Skeletal muscle tissue (tissue), 4 donors: ENCODE results near the gene ATP1A3. TPM values are rescaled to one million over a fixed set of nuclear protein-coding genes. Genes with fewer than 3 reads are reported as not detected.
"Not testable (repeated sequence)": the region's sequence is repeated elsewhere in the genome, so short reads cannot be mapped to it uniquely, and the experiment has no call there.

Source experiments
- H3K27ac ChIP-seq: one replicate; pipeline ENCODE4 v1.7.0; 2013; ENCODE audit warnings: mild to moderate bottlenecking, low read depth, low read length, inconsistent platforms
- H3K27me3 ChIP-seq, 3 donors: one replicate each; pipeline ENCODE4 v1.7.0; 2013; ENCODE audit warnings: low read length in 3 of 3; ENCODE audit not compliant: control insufficient read depth in 3 of 3, insufficient read depth in 3 of 3
- H3K36me3 ChIP-seq, 3 donors: one replicate each; pipeline ENCODE4 v1.7.0; 2013; ENCODE audit warnings: low read length in 3 of 3; ENCODE audit not compliant: control insufficient read depth in 3 of 3, insufficient read depth in 3 of 3
- H3K4me1 ChIP-seq, 3 donors: one replicate each; pipeline ENCODE4 v1.7.0; 2013; ENCODE audit warnings: low read length in 3 of 3, mild to moderate bottlenecking in 3 of 3; ENCODE audit not compliant: control insufficient read depth in 3 of 3, insufficient read depth in 3 of 3
- H3K4me3 ChIP-seq, 3 donors: one replicate each; pipeline ENCODE4 v1.7.0; 2013; ENCODE audit warnings: low read length in 3 of 3
- H3K9ac ChIP-seq, 3 donors: one replicate each; pipeline ENCODE4 v1.7.0; 2013; ENCODE audit warnings: low read length in 3 of 3, mild to moderate bottlenecking in 3 of 3, moderate library complexity in 2 of 3, low read depth in 1 of 3
- H3K9me3 ChIP-seq, 3 donors: one replicate each; pipeline ENCODE4 v1.7.0; 2013; ENCODE audit warnings: low read length in 3 of 3; ENCODE audit not compliant: control insufficient read depth in 3 of 3
- total RNA-seq: library from RNA; depleted of rRNA; stranded (reverse); fragments of >200 nt; gene quantifications from one replicate; pipeline ENCODE4 v1.2.3, GENCODE V29; 2014
- donor health status: Osteomylitis.

Gene ATP1A3
- total RNA-seq, 1 donor from 2014 or later, result not detected

DNA sequence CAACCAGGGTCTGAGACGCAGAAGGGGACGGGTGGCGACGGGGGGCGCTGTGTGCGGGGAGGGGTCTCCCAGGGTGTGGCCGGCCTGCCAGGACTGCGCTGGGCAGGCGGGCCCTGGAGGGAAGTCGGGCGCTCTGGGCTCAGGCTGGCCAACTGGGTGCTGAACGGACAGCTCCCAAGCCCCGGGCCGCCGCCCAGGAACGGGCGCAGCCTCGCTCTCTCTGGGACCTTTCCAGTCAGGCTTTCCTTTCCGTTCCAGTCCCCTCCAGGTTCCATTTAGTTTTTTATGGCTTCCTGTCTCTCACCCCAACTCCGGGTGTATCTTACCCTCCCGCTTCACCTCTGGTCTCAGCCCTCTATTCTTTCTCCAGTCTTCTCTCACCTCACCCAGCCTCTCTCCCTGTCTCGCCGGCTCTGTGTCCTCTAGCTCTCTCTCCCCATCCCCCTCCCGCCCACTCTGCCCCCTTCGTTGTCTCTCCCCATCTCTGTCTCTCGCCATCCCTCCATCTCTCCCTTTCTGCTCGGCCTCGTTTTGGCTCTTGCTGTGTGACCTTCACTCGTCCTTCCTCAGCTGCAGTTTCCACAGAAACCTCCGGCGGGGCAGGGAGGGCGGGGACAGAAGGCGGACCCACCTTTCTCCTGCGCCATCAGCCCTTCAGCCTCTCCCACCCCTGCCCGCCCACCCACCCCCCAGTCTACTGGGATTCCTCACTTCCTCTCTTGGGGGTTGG, 3.3 kb upstream of the ATP1A3 start:
- H3K36me3 ChIP-seq, result no peaks in the 10 kb centered on the region
- no peak overlapping the region for H3K4me3 ChIP-seq
- no peaks in the 10 kb centered on the region for H3K9me3 ChIP-seq
- H3K9ac ChIP-seq, result no peak overlapping the region
- H3K4me1 ChIP-seq, result peaks cover 0 to 8% (median 3%) of the 10 kb centered on the region in 3 donors
- H3K27me3 ChIP-seq, result peaks cover 66 to 83% (median 72%) of the 10 kb centered on the region in 3 donors
- H3K27ac ChIP-seq, result no peak overlapping the region

DNA sequence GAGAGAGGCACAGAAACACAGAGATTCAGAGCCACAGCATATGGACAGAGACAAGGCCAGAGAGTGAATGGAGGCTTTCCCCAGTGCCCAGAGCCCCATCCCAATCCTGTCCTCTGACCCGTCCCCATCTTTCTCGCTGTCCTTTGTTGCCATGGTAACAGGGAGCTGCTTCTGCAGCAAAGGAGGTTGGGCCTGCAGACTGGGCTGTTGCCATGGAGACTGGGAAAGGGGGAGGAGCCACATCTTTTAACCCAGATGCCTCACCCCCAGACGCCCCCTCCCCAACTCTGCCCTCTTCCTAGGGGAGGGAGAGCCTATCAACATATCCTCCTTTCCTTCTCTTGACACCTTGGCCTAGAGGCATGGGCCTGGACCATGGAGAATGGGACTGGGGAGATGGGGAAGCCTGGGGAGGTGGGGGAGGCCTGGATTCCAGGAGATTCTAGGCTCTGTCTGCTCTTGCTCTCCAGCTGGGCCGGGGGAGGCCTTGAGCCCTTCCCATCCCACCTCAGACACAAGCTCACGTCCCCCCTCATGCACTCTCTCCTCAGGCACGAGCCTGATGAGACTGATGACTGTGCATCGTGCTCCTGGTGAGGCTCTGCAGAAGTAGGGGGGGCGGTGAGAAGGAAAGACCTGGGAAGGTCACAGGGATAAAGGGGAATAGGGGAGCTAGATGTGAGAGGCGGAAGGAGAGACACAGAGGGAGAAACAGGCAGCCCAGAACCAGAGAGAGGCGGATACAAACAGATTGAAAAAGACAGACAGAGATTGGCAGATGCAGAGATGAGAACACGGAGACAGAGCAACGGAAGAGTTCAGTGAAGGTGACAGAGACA, 2.1 kb upstream of the ATP1A3 start:
- peaks cover 0 to 8% (median 3%) of the 10 kb centered on the region in 3 donors for H3K4me1 ChIP-seq
- peaks cover 66 to 80% (median 77%) of the 10 kb centered on the region in 3 donors for H3K27me3 ChIP-seq
- H3K4me3 ChIP-seq, result no peak overlapping the region
- no peak overlapping the region for H3K9ac ChIP-seq
- H3K9me3 ChIP-seq, result no peaks in the 10 kb centered on the region
- H3K27ac ChIP-seq, result no peak overlapping the region
- no peaks in the 10 kb centered on the region for H3K36me3 ChIP-seq

DNA sequence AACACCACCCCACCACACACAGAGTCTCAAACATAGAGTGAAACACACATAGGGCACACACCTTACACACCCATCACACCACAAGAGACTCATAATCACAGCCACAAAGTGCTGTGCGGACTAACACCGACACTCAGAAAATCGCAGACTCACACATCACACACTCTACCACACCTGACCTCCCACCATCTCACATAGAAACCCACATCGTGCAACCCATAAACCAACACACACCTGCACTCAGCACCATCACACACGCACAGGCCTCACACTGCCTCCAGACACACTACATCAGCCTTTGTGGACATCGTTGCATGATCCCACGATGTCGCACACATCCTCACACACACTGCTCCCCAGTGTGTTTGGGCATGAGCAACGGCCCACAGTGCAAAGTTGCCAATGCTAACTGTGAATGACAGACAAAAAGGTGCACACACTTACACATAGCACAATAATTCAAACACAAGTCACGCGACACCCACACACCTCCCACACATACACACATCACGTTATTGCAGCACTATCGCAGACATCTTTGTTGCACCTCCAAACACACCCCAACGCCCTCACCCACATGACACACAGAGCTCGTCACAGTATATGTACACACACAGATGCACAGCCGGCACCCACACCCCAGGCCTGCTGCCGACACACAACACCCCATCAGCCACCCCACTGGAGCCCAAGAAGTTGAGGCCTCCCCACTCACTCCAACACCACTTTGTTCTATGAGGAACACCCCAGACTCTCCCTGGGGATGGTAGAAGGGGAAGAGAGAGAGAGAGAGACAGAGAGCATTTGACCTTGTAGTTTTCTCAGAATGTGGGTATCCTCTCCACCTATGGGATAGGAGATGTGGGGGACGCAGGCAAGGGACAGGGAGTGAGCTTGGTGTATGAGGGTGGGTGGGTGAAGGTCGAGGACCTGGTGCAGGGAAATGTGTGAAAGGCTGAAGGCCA, 1.2 kb upstream of the ATP1A3 start:
- H3K4me3 ChIP-seq, result no peak overlapping the region
- H3K36me3 ChIP-seq, result no peaks in the 10 kb centered on the region
- H3K27ac ChIP-seq, result no peak overlapping the region
- H3K4me1 ChIP-seq, result peaks cover 0 to 8% (median 3%) of the 10 kb centered on the region in 3 donors
- no peaks in the 10 kb centered on the region for H3K9me3 ChIP-seq
- H3K27me3 ChIP-seq, result peaks cover 63 to 76% (median 72%) of the 10 kb centered on the region in 3 donors
- H3K9ac ChIP-seq, result no peak overlapping the region

DNA sequence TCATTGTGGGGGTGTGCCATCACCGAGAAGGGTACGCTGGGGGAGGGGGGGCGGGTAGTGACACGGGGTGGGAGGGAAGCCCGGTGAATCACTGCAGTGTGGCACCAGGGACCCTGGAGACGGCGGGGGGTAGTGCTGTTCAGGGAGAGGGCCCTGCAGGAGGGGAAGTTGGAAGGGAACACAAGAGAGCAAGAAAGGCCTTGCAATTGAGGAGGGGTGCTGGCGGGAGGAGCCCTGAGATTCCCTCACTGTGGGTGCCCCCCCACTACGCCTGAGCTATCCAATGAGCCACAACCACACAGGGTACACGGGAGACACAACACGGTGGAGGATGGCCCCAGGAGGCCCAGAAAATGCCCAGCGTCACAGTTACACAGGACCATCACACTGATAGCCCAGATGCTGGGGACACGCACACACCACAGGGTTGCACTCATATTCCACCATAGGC, 516 bp upstream of the ATP1A3 start:
- Histone ChIP-seq H3K36me3 (no peaks in the 10 kb centered on the region), H3K4me1 (peaks cover 0 to 8% (median 3%) of the 10 kb centered on the region in 3 donors), H3K4me3 (no peak overlapping the region), H3K9ac (no peak overlapping the region), H3K27ac (no peak overlapping the region), H3K27me3 (peaks cover 60 to 70% (median 64%) of the 10 kb centered on the region in 3 donors), H3K9me3 (no peaks in the 10 kb centered on the region)

DNA sequence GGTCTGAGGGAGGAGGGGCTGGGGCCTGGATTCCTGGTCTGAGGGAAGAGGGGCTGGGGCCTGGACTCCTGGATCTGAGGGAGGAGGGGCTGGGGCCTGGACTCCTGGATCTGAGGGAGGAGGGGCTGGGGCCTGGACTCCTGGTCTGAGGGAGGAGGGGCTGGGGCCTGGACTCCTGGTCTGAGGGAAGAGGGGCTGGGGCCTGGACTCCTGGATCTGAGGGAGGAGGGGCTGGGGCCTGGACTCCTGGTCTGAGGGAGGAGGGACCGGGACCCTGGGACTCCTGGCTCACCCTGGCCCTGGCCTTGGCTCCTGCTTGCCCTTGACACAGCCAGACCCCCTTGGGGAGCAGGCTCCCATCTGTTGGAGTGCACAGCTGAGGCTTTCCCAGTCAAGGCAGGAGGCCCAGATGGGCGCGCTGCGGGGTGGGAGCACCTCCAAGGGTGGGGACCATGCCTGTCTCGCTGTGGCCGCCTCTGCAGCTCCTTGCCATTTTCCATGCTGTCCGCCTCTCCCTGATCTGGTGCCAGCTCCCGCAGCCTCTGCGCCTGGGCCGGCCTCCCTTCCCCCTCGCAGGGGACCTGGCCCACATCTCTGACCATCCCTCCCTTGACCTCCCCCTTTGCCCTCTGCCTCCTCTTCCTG, 2.0 kb downstream of the ATP1A3 start:
- not testable (repeated sequence) for H3K9me3 ChIP-seq, H3K4me3 ChIP-seq, H3K4me1 ChIP-seq, H3K9ac ChIP-seq, H3K36me3 ChIP-seq, H3K27ac ChIP-seq
- peaks cover 50 to 59% (median 54%) of the 10 kb centered on the region in 3 donors for H3K27me3 ChIP-seq

DNA sequence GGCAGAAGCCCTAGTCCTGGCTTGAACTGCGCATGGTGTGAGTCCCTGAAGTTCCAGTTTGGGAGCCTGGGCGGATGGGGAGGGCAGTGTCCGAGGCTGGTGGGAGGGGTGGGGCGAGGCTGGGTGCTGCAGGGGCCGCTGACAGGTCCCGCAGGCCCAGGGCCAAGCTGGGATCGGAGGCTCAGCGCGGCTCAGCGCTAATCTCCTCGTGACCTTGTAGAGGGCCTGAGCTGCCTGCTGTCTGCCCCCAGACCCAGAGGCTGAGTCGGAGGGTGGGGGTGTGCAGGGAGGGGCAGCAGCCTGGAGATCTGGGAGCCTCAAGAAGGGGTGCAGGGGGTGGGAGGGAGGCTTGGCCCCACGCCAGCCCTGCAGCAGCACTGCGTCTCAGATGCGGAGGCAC, 3.0 kb downstream of the ATP1A3 start:
- Histone ChIP-seq H3K27me3 (peaks cover 43 to 50% (median 49%) of the 10 kb centered on the region in 3 donors), H3K9ac (no peak overlapping the region), H3K36me3 (no peaks in the 10 kb centered on the region), H3K4me3 (no peak overlapping the region), H3K27ac (no peak overlapping the region), H3K9me3 (no peaks in the 10 kb centered on the region), H3K4me1 (peaks cover 0 to 8% (median 3%) of the 10 kb centered on the region in 3 donors)

DNA sequence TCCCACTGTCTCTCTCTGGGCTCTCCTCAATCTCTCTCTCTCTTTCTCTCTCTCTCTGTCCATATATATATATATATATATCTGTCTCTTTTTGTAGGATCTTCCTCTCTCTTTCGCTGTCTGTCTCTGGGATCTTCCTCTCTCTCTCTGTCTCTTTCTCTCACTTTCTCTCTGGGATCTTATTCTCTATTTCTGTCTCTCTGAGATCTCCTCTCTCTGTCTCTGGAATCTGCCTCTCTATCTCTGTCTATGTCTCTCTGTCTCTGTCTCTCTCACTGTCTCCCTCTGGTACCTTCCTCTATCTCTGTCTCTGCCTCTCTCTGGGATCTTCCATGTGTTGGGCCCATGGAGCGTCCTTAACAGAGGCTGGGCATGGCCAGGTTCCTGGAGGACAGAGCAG, 3.4 kb downstream of the ATP1A3 start:
- no peak overlapping the region for H3K4me3 ChIP-seq
- H3K36me3 ChIP-seq, result no peaks in the 10 kb centered on the region
- no peak overlapping the region for H3K9ac ChIP-seq
- H3K4me1 ChIP-seq, result peaks cover 0 to 8% (median 3%) of the 10 kb centered on the region in 3 donors
- H3K9me3 ChIP-seq, result no peaks in the 10 kb centered on the region
- H3K27ac ChIP-seq, result no peak overlapping the region
- H3K27me3 ChIP-seq, result peaks cover 39 to 46% (median 44%) of the 10 kb centered on the region in 3 donors

DNA sequence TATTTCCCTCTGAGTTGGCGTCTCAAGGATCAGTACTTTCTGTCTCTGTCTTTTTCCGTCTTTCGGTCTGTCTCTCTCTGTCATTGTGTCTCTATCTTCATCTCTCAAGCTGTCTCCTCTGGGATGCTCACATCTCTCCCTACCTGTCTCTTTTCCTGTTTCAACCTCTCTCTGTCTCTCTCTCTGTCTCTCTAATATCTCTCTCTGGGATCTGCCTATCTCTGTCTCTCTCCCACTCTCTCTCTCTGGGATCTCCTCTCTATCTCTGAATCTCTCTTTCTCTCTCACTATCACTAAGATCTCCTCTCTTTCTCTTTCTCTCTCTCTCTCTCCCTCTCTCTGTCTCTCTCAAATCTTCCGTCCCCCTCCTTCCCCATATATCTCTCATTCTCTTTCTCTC, 4.0 kb downstream of the ATP1A3 start:
- Histone ChIP-seq H3K27ac (no peak overlapping the region), H3K9ac (no peak overlapping the region), H3K9me3 (no peaks in the 10 kb centered on the region), H3K4me1 (peaks cover 0 to 8% (median 3%) of the 10 kb centered on the region in 3 donors), H3K27me3 (peaks cover 33 to 40% (median 39%) of the 10 kb centered on the region in 3 donors), H3K36me3 (no peaks in the 10 kb centered on the region), H3K4me3 (no peak overlapping the region)

DNA sequence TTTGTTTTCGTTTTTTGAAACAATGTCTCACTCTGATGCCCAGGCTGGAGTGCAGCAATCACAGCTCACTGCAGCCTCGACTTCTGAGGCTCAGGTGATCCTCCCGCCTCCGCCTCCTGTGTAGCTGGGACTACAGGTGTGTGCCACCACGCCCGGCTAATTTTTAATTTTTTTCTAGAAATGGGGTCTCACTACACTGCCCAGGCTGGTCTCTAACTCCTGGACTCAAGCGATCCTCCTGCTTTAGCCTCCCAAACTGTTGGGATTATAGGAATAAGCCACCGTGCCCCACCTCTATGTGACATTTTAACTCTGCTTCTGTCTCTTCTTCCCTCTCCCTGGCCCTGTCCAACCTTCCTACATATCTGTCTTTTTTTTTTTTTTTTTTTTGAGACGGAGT, 5.1 kb downstream of the ATP1A3 start:
- Histone ChIP-seq H3K36me3 (no peaks in the 10 kb centered on the region), H3K4me1 (peaks cover 0 to 8% (median 3%) of the 10 kb centered on the region in 3 donors), H3K27me3 (peaks cover 28 to 33% (median 31%) of the 10 kb centered on the region in 3 donors), H3K9me3 (no peaks in the 10 kb centered on the region), H3K27ac (no peak overlapping the region), H3K9ac (no peak overlapping the region), H3K4me3 (no peak overlapping the region)
